NCI-H2171 (cell line): ENCODE measurements around the gene MKNK2.

Source experiments
- DNase-seq: peaks from one replicate; lab custom pipeline; 2025; lab: John Stamatoyannopoulos, UW

MKNK2 gene

DNA sequence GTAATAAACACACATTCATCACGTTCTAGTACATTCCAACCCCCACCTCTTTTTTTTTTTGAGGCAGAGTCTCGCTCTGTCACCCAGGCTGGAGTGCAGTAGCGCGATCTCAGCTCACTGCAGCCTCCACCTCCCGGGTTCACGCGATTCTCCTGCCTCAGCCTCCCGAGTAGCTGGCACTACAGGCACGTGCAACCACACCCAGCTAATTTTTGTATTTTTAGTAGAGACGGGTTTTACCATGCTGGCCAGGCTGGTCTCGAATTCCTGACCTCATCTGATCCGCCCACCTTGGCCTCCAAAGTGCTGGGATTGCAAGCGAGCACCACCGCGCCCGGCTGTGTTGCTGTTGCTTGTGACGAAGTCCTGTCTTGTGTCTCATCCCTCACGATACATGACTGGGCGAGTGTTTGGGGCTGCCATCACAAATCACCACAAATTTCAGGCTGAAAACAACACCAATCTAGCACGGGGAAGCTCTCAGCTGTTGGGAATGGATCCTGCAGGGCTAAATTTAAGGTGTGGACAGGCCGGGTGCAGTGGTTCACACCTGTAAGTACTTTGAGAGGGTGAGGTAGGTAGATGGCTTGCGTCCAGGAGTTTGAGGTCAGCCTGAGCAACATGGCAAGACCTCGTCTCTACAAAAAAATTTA is 29.4 kb upstream of the MKNK2 start:
- no peak for DNase-seq

DNA sequence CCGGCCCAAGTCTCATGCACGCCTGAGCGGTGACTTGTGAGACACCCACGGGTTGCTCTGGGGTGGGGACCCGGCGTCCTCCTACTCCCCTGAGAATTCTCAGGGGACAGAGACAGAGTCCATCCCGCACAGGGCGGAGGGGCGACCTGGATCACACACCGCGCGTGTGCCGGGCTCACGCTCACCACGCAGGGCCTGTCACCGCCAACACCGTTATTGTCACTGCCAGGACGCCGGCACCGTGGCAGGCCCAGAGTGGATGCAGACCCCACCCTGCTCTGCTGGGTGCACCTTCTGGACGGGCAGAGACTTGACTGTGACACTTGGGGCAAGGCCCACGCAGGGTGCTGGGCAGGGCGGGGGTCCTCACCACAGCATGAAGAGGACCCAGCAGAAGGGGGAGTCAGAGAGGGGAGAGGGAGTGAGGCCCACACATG is 28.8 kb upstream of the MKNK2 start:
- DNase-seq: no peak

DNA sequence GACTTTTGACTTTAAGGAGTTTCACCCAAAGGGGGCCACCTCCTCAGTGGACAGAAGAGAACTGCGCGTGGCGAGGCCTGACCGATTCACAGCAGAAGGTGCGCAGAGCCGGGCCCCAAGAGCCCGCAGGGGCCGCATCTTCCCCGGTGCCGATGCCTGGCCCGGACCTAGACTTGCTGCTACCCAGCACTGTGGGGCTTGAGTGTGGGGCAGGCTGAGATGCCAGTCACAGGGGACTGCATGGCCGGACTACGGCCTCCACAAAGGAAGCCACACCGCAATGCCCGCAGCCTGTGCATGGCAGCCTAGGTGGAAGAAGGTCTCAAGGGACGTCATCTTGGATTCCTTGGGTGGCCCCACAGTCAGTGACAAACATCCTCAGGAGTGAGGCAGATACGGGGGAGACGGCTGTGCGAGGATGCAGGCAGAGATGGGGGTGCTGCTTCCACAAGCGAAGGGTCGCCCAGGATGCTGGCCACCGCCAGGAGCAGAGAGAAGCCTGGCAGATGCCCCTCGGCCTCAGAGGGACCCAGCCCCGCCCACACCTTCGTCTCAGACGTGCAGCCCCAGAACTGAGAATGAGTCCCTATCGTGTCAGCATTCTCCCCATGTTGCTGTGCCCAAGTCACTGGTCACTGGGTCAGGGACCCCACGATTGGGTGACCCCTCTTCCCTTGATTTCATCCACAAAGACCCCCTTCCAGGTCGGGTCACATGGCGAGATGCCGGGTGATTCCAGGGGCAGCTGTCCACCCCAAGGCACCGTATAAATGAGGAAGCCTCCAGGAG is 28.2 kb upstream of the MKNK2 start:
- no peak for DNase-seq

DNA sequence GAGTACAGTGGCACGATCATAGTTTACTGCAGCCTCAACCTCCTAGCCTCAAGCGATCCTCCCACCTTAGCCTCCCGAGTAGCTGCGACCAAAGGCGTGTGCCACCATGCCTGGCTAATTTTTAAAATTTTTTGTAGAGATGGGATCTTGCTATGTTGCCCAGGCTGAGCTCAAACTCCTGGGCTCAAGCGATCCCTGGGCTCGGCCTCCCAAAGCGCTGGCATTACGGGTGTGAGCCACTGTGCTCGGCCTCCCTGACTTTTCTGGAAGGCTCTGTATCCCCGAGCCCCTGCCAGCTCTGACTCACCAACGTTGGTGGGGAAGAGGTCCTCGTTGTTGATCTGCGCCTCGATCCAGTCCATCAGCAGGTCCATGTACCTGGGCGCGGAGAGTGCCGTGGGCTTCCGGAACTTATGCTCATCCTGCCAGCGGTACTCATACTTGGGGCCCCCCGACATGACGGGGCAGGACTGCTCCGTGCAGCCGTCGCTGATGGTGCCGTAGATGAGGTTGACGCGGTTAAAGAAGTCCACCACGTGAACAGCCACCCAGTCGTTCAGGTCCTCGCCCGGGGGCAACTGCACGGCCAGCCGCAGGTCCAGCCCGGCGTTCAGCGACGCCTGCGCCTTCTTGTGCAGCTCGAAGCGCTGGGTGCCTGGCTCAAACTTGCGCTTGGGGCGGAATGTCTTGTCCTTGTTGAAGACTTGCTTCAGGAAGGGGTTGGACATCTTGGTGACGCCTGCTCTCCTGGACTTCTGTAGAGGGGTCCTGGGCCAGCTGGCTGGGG is 27.0 kb upstream of the MKNK2 start:
- DNase-seq: no peak

DNA sequence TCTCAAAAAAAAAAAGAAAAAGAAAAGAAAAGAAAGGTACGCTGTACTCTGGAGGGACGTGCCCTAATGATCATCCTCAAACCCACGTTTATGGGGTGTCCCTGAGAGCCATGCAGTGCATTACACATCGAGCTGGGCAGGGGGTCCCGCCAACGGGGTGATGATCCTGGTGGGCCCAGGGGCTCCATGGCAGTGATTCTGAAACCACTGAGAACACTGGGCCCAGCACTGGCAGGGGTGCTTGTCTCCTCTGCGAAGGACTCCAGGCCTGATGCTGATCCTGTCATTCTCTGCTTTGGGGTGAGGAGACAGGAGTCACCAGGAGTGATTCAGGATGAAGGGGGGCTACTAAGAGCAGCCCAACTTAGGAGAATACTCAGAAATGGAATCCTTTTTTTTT is 26.4 kb upstream of the MKNK2 start:
- no peak for DNase-seq

DNA sequence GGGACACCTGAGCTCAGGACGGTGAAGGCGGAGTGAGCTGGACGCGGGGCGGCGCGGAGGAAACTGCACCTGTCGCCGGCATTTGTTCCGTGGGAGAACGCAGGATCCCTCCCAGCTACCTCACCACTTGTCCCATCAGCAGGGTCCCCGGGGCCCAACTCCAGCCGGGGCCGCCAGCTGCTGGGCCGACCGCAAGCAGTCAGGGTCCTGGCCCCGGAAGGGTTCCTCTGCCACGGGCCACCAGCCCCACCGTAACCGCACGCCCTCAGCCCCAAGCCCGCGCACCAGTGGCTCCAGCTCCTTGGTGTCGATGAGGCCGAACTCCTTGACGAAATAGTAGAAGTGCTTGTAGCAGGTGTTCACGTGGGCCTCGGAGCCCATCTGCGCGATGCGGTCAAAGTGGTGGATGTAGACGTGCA is 25.5 kb upstream of the MKNK2 start:
- no peak for DNase-seq

DNA sequence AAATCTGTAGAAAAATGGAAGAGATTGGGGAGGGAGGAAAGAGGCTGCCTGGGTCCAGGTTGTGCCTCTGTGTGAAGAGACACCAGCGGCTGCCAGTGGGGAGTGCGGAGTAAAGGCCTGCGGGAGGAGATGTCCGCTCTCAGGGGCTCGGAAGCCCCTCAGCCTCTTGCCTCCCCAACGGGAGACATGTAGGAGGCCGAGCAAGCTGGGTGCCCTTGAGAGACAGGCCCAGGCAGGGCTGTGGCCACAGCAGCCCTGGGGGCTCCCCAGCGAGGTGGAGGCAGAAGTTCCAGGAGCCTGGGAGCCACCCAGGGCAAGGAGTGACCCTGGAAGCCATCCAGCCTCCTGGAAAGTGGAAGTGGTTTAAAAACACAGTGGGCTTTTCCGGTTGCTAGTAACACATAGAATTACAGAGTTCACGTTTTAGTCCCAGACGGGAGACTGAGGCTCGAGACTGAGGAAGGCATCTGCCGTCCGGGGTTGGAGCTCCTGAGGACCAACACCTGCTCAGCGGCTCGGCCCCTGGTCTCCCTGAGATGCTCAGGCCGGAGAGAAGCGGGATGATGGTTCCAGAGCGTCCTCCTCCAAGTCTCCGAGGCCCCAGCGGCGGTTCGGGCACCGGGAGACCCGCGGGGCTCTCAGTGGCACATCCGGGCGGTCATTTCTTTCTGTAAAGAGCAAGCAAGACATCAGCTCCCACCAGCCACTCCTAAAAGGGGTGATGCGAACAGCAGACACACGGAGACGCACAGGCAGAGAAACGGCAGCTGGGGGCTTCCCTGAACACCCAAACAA is 21.9 kb upstream of the MKNK2 start:
- DNase-seq: no peak

DNA sequence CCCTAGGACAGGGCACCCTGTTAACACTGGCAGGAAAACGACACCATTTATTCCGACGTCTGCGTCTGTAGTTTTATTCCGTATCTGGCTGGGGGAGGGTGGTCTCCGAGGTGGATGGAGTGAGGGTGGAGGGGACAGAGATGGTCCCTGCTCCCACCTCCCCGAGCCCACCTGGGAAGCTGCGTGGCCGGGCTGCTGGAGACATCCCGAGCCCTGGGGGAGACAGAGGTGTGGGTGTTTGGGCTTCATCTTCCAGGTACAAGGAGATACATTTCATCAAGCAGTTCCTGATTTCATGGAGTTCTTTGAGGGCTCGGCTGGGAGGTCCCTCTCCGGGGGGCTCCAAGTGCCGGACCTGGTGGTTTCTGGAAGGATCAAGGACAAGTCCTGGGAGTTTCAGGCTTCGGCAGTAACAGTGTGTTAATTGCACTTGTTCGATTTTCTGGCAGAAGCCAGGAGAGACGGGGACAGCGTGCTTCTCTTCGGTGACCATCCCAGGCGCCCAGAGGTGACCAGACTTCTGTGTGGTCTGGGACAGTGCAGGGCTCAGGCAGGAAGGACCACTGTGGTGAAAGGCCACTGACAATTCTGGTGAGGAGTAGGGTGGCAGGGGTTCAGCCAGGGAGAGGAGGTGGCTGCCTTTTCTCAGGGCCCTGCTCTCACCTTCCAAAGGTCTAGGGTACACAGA is 20.1 kb upstream of the MKNK2 start:
- DNase-seq: no peak

DNA sequence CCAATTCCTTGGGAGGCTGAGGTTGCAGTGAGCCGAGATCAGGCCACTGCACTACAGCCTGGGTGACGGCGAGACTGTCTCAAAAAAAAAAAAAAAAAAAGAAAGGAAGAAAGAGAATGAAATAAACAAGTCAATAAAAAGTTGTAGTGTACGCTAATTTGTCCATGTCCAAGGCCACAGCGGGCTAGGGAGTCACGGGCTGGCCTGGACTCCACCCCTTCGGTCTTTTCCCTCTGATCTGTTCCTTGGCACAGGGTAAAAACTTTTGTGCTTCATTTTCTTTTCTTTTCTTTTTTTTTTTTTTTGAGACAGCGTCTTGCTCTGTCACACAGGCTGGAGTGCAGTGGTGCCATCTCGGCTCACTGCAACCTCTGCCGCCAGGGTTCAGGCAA is 19.4 kb upstream of the MKNK2 start:
- DNase-seq: no peak

DNA sequence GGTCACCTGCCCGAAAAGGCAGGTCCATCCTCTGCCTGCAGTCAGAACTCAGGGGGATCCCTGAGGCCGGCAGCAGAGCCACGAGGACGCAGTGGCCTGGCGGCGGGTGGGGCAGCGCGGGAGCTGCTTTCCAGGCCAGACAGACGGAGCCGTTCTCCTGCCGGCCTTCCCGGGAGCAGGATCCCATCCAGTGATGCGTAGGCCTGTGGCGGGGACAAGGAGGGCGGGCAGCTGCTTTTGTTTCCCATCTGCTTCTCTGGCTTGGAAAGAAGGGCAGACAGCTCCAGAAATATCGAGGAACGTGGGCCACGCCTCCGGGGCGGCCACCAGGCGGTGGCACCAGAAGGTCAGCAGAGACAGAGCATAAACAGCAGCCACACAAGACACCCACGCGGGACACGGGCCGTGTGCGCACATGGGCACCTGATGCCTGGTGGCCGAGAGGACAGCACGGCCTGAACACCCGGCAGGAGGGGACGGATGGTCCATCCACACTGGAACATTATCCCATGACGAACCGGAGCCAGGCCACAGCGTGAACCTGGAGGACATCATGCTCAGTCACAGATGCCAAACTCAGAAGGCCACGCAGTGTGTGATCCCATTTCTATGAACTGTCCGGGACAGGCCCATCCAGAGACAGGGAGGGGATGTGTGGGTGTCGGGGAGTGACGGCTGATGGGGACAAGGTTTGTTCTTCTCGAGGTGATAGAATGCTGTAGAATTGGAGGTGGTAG is 13.9 kb upstream of the MKNK2 start:
- DNase-seq: no peak

DNA sequence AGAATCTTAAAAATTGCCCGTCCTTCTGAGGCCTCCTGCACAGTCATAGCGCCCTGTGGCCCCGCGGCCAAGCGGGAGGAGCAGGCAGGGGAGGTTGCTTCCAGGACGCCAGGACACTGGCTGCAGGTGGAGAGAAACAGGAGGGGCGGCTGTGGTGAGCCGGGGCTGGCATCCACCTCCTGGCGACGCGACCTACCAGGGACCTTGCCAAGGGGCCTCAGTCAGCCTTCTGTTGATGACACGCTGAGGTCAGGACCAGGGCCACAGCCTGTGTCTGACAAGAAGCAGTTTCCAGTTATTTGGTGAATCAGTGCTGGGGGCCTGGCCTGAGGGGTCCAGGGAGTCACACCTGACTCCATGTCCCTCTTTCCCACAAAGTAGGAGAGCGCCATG is 13.3 kb upstream of the MKNK2 start:
- DNase-seq: no peak

DNA sequence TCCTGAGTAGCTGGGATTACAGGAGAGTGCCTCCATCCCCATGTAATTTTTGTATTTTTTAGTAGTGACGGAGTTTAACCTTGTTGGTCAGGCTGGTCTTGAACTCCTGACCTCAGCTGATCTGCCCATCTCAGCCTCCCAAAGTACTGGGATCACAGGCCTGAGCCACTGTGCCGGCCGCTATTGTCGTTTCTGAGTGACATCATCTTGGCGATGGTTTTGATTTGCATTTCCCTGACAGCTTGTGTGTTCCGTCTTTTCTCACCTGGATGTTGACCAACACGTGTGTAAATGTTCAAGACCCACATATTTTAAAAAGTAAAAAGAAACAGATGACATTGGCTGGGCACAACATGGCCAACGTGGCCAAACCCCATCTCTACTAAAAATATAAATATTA is 12.8 kb upstream of the MKNK2 start:
- no peak for DNase-seq

DNA sequence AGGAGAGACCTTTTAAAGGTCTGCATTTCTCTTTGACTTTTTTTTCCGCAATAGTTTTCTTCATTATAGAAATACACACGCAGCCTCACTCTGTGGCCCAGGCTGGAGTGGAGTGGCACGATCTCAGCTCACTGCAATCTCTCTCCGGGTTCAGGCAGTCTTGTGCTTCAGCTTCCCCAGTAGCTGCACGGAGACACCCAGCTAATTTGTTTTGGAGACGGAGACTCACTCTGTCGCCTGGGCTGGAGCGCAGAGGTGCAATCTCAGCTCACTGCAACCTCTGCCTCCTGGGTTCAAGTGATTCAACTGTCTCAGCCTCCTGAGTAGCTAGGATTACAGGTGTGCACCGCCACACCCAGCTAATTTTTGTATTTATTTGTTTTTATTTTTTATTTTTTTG is 11.7 kb upstream of the MKNK2 start:
- DNase-seq: no peak

DNA sequence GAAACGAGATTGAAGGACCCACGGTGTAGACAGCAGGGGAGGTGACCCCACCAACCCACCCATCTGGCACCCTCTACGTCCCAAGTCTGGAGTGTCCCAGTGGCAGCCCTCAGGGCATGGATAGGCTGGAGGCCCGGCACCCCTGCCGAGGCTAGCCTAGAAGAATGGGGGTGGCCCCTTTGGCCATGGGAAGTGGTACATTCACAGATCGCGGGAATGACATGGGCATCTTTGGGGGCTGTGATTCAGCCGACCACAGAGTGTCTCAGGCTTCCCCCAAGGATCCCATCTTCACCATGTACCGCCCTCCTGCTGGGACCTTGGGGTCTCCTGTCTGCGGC is 11.3 kb upstream of the MKNK2 start:
- DNase-seq: no peak

DNA sequence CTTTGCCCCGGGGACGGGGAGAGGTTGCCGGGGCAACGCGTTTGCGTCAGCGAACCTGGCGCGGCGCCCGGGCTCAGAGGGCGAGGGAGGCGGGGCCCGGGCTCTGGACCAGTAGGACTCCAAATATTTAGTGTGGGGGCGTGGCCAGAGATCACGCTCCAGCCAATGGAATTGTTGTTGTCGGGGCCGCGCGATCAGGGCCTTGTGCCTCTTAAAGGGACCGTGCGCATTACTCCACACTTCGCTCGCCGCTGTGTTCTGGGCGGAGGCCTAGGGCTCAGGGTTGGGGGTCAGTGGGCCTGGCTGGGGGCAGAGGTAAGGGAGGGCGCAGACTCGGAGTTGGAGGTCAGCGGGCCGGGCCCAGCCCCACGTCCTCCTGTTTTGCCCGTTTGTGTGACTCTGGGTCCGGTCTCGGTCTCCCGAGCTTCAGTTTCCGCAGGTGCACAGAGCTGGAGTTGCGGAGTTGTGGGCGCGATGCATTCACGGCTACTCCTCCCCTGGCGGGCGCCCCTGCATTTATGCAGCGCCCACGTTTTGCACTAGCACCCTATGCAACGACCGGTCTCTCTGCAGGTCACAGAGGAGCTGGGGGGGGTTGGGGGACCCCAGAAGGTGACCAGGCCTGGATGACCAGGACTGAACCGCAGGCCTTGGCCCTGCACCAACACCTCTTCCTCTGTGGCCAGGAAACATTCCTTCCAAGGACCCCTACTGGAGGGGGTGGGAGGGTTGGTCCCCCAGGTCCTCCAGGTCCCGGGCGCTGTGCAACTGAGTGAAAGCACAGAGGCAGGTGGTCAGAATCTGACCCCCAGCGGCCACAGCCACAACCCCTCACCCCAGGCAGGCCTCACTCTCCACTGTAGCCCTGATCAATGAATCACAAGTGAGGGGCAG is 10.7 kb upstream of the MKNK2 start:
- peak; percentile 99 for DNase-seq

DNA sequence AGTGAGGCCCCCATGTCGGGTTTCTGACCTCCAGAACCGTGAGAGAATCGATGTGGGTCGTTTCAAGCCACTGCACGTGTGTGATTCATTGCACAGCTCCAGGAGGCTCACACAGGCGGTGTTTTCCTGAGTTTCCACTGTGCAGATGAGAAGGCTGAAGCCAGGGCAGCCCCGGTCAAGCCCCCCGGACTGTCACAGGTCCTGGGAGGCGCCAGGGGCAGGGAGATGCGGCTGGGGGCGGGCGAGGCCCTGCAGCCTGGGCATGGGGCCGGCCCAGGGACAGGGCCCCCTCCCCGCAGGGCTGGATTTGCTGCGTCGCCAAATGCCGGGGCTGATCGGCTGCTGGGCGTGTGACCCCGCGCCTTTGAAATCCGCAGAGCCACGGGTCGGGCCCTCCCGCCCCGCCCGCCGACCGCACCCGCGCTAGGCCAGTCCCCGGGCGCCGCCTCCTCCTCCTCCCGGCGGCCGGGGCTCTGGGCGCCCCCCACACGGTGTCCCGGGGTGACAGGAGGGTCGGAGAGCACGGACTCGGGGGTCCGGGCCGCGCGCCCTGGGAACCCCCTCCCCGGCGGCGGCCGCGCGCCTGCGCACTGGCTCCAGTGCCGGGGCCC is 9.9 kb upstream of the MKNK2 start:
- DNase-seq: no peak

DNA sequence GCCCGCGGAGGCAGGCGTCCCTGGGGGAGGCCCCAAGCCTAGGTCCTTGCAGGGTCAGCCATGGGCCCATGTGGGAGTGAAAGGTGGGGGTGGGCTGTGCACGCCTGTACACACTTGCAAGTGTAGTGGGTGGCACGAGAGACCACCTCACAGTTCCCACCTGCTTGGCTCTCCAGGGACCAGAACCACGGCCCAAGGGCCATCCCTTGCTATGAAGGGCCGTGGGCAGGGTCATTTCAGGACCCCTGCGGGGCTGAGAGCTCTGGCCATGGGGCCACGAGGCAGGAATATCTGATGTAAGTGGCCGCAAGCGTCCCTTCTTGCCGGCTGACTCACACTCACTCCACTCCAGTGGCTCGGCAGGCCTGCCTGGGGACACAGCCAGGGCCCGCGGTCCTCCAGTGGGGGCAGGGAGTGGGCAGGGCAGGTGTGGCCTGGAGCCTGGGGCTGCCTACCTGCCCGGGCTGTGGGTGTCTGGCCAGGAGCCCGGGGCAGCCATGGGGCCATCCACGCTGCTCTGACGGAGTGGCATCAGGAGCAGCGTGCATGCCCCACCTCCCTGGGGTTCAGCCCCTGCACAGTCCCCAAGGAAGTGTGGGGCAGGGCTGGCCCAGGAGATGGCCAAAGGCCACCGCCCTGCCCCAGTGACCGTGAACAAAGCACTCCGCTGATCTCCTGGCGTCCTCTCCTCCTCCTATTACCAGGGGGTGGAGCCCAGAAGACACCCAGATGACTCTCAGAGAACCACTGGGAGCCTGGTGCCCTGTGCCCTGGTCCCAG is 8.6 kb upstream of the MKNK2 start:
- DNase-seq: no peak

DNA sequence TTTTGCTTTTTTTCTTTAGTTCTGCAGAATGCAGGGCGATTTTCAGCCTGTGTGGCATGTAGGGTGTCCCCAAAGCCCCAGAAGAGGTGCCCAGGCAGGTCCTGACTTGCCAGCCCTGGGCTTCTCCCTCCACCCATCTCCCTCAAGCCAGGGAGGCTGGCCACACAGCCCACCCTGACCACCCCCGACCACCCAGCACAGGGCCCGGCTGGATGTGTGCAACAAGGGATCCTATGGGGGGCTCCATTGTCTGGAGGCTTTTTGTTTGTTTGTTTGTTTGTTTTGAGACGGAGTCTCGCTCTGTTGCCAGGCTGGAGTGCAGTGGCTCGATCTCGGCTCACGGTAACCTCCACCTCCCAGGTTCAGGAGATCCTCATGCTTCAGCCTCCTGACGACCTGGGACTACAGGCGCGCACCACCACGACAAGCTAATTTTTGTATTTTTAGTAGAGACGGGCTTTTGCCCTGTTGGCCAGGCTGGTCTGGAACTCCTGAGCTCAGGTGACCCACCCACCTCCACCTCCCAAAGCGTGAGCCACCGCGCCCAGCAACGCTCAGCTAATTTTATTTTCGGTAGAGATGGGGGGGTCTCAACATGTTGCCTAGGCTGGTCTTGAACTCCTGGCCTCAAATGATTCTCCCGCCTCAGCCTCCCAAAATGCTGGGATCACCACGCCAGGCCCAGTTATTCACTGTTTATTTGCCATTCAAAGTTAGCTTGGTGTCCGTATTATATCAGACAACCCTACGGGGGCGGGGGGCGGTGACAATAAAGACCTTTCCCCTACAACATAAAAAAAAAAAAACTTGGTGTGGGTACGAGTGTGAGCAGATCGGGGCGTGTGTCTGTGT is 7.8 kb upstream of the MKNK2 start:
- no peak for DNase-seq
